ENCODE data around the gene GYS2. TPM values are rescaled to one million over a fixed set of nuclear protein-coding genes. Genes with fewer than 3 reads are reported as not detected.

Gene GYS2
- total and polyA plus RNA-seq, 2 of the 4 experiments (the other 2 are of a cell fraction), result not detected

GRCh38 chr12:21507849-21508248, 96.8 kb downstream of the GYS2 start:
- H2AK5ac ChIP-seq (ENCODE audit: low read depth, low read length), result no peak overlapping the region
- no peak overlapping the region for H3K4ac ChIP-seq (ENCODE audit: low read depth, low read length)
- H4K91ac ChIP-seq (ENCODE audit: insufficient read depth, low read depth, low read length), result no peak overlapping the region
- no peak overlapping the region for H2BK20ac ChIP-seq (ENCODE audit: low read depth, low read length)
- dilution Hi-C loops (cut with HindIII; ENCODE audit: low sequenced_read_pairs, unreplicated experiment), result no loop called here
- TF ChIP-seq FOS (IDR thresholded peaks at IDR 0.05; ENCODE audit: low read depth, low read length) (no peak), USF2 (IDR thresholded peaks at IDR 0.05; ENCODE audit: low read depth, low read length) (no peak), BHLHE40 (IDR thresholded peaks at IDR 0.05; ENCODE audit: low read depth, low read length) (no peak), MAZ (IDR thresholded peaks at IDR 0.05; ENCODE audit: borderline replicate concordance, low read depth, low read length) (no peak), RCOR1 (IDR thresholded peaks at IDR 0.05; ENCODE audit: insufficient replicate concordance, low read length) (no peak), NFE2L2 (IDR thresholded peaks at IDR 0.05; ENCODE audit: low read depth, low read length) (no peak), CTCF (conservative IDR thresholded peaks at IDR 0.05; ENCODE audit: low read depth, low read length) (no peak), RAD21 (IDR thresholded peaks at IDR 0.05; ENCODE audit: low read length) (no peak), POLR2A (IDR thresholded peaks at IDR 0.05; ENCODE audit: low read depth, low read length) (no peak), SMC3 (IDR thresholded peaks at IDR 0.05; ENCODE audit: low read depth, low read length) (no peak), RFX5 (IDR thresholded peaks at IDR 0.05; ENCODE audit: low read depth, low read length) (no peak), MAFK (IDR thresholded peaks at IDR 0.05; ENCODE audit: low read depth, low read length) (no peak), ELK1 (IDR thresholded peaks at IDR 0.05; ENCODE audit: borderline replicate concordance, low read depth, low read length) (no peak), CHD1 (IDR thresholded peaks at IDR 0.05; ENCODE audit: low read depth, low read length) (no peak), MXI1 (IDR thresholded peaks at IDR 0.05; ENCODE audit: borderline replicate concordance, low read depth, low read length) (no peak), CEBPB (IDR thresholded peaks at IDR 0.05; ENCODE audit: low read depth, low read length) (no peak)
- no peaks in the 10 kb centered on the region for H3K9me3 ChIP-seq (ENCODE audit: control insufficient read depth, insufficient read depth, low read length)
- peaks cover 16% of the 10 kb centered on the region; the same call in 1 of the 2 replicates for H4K20me1 ChIP-seq (ENCODE audit: insufficient read depth, low read length)
- H3K56ac ChIP-seq (ENCODE audit: extremely low read depth, insufficient read depth, low read length), result no peak overlapping the region
- CTCF ChIA-PET, result no interaction called here
- no peak overlapping the region for H2AFZ ChIP-seq (replicated peaks; ENCODE audit: low read length, poor library complexity)
- no peak overlapping the region for H4K5ac ChIP-seq (ENCODE audit: low read depth, low read length)
- no peak overlapping the region for H3K23ac ChIP-seq (ENCODE audit: low read depth, low read length)
- no peak overlapping the region for H2BK120ac ChIP-seq (ENCODE audit: low read depth, low read length)
- H3K27me3 ChIP-seq (ENCODE audit: control insufficient read depth, insufficient read depth, low read length), result no peaks in the 10 kb centered on the region
- no peak overlapping the region for H3K4me3 ChIP-seq (ENCODE audit: insufficient read depth, low read depth, low read length)
- H3K27ac ChIP-seq (ENCODE audit: insufficient read depth, low read length), result no peak overlapping the region
- no peak overlapping the region for H2AK9ac ChIP-seq (replicated peaks; ENCODE audit: low read depth, low read length, poor library complexity)
- peaks cover under 1% of the 10 kb centered on the region; the same call in 1 of the 2 replicates for H3K4me1 ChIP-seq (ENCODE audit: control insufficient read depth, insufficient read depth, low read length)
- in situ Hi-C loops (cut with MboI; ENCODE audit: low sequenced_read_pairs), result loop anchor here (10.0 kb wide), 1 partner anchor 137 kb away; no protein-coding TSS in a partner anchor
- no CpG with 5 or more reads among the region's 2 CpGs for WGBS, 2 experiments (ENCODE audit: extremely low coverage in 2 of 2, insufficient read length in 1 of 2)
- peaks cover 4% of the 10 kb centered on the region; the same call in 1 of the 2 replicates for H3K9me1 ChIP-seq (ENCODE audit: insufficient read depth, low read length)
- H3K4me2 ChIP-seq (ENCODE audit: low read depth, low read length), result no peak overlapping the region
- H2BK5ac ChIP-seq (ENCODE audit: low read depth, low read length, poor library complexity, severe bottlenecking), result no peak overlapping the region
- intact Hi-C loops (cut with micrococcal nuclease), result no loop called here
- no peak overlapping the region for H3K18ac ChIP-seq (ENCODE audit: low read depth, low read length)
- no peak overlapping the region for H3K9ac ChIP-seq (ENCODE audit: low read depth, low read length)
- peaks cover 3 to 24% of the 10 kb centered on the region in 2 experiments; a peak in 2 of 4 replicates for H3K79me1 ChIP-seq (ENCODE audit: low read depth in 1 of 2, low read length in 2 of 2)
- BruUV-seq (replicated peaks), result no TSS peak
- DNase-seq (no peak), ATAC-seq (ENCODE audit: low read depth) (no peak)
- POLR2A ChIA-PET (ENCODE audit: unreplicated experiment), result interaction anchor here (0.7 kb wide), 1 partner anchor 61 kb away, joined by 3 read pairs; no protein-coding TSS in a partner anchor
- no peak overlapping the region for H4K8ac ChIP-seq (ENCODE audit: low read depth in 2 of 2, low read length in 2 of 2)
- peaks cover 10% of the 10 kb centered on the region for H3K36me3 ChIP-seq (ENCODE audit: control insufficient read depth, insufficient read depth, low read length)
- no peak overlapping the region for H3K14ac ChIP-seq (replicated peaks; ENCODE audit: low read depth, low read length)
- H2BK15ac ChIP-seq (ENCODE audit: low read depth, low read length), result no peak overlapping the region

Measured in IMR-90 (cell line).